Adrenal gland (tissue), 12 donors: ENCODE results near the gene ALDH8A1. TPM values are rescaled to one million over a fixed set of nuclear protein-coding genes. Genes with fewer than 3 reads are reported as not detected.

Experiments used
- DNase-seq, 7 donors: peaks; one replicate each; pipeline ENCODE4 v3.0.0-alpha.2; 2019 to 2020
- H3K27ac ChIP-seq, 5 donors: fragments of 200-600 bp; sonication (generic) in 4 of 5; 1 replicate in 3 of 5; 2 replicates in 2 of 5; pipeline versions ENCODE4 v1.5.1 to v1.8.0; 2016 to 2020; ENCODE audit warnings: mild to moderate bottlenecking in 1 of 5
- H3K27me3 ChIP-seq: fragments of 200-600 bp; 2 replicates; pipeline ENCODE4 v1.8.0; 2021
- H3K36me3 ChIP-seq, 2 donors: fragments of 200-600 bp; replicated peaks in 1 of 2; 1 replicate in 1 of 2; 2 replicates in 1 of 2; pipeline versions ENCODE4 v1.5.1 to v1.8.0; 2018 to 2022
- H3K4me1 ChIP-seq, 2 donors: fragments of 200-600 bp; replicated peaks in 1 of 2; 1 replicate in 1 of 2; 2 replicates in 1 of 2; pipeline versions ENCODE4 v1.5.1 to v1.8.0; 2018 to 2021
- H3K4me3 ChIP-seq, 4 donors: fragments of 200-600 bp; sonication (generic) in 3 of 4; one replicate each; pipeline ENCODE4 v1.5.1; 2016 to 2018
- H3K9me3 ChIP-seq, 3 donors: fragments of 200-600 bp; sonication (generic) in 1 of 3; replicated peaks in 1 of 3; 1 replicate in 2 of 3; 2 replicates in 1 of 3; pipeline versions ENCODE4 v1.5.1 to v1.8.0; 2016 to 2021
- POLR2A ChIP-seq, 2 donors: fragments of 450-650 bp; IDR thresholded peaks; one replicate each; pipeline ENCODE4 v1.6.1; 2017; ENCODE audit warnings: antibody characterized with exemption in 2 of 2, mild to moderate bottlenecking in 2 of 2, moderate library complexity in 1 of 2
- WGBS, 4 donors: extraction: QIAGEN DNeasy Blood & Tissue Kit in 2 of 4; methylation state at CpG; one replicate each; pipeline versions ENCODE4 v1.1.5 to v1.1.7; 2013 to 2017; 5-methylcytosine and 5-hydroxymethylcytosine counted together
- intact Hi-C, 2 donors: fragments of 100-400 bp; cut with DNase I; formaldehyde crosslinking; loops; one replicate each; pipeline versions ENCODE4 v1.14.1 to v1.15.0; 2022 to 2023
- polyA plus RNA-seq, 3 donors: library from polyadenylated mRNA; stranded (reverse); fragments of 200-250 nt in 2 of 3; fragments of 350-450 nt in 1 of 3; fragmentation: Illumina TruSeq in 1 of 3; extraction: RNeasy Lipid Tissue Mini Kit (QIAGEN cat#74804) in 1 of 3; gene quantifications; one replicate each; pipeline ENCODE4 v1.2.3, GENCODE V29; 2013 to 2014
- total RNA-seq, 9 donors: library from RNA; depleted of rRNA in 4 of 9; stranded (reverse); fragments of >200 nt in 4 of 9; fragments of 120-200 nt in 1 of 9; fragmentation: NEBNext Ultra II Directional in 1 of 9; extraction: Animal tissue kit (Norgen Biotek cat#: 25700) in 1 of 9; gene quantifications; one replicate each; pipeline versions ENCODE4 v1.1.0 to v1.2.4, GENCODE V29; 2013 to 2023
- TF ChIP-seq, protein P1 (sequence below), 6 experiments: fragments of 450-650 bp in 4 of 6; fragments of 200-600 bp in 2 of 6; sonication (generic) in 1 of 6; IDR thresholded peaks; 1 replicate in 5 of 6; 2 replicates in 1 of 6; pipeline versions ENCODE4 v1.5.1 to v1.8.0; 2016 to 2021; ENCODE audit warnings: antibody characterized with exemption in 6 of 6, mild to moderate bottlenecking in 2 of 6, moderate library complexity in 1 of 6
- donor health status: healthy with polysubstance abuse.
- donor health status: Bipolar disorder and iron deficiency.
- donor health status: DM: yes; HTN: yes; CAD: no.
- donor health status: DM: no; HTN: no; CAD: no.
- donor health status: DM: no; HTN: no; CAD: no.
- donor health status: DM: yes; HTN: yes; CAD: no.

Gene ALDH8A1
- total and polyA plus RNA-seq, 12 donors: 0.24 to 4.5 (median 0.94) TPM

DNA sequence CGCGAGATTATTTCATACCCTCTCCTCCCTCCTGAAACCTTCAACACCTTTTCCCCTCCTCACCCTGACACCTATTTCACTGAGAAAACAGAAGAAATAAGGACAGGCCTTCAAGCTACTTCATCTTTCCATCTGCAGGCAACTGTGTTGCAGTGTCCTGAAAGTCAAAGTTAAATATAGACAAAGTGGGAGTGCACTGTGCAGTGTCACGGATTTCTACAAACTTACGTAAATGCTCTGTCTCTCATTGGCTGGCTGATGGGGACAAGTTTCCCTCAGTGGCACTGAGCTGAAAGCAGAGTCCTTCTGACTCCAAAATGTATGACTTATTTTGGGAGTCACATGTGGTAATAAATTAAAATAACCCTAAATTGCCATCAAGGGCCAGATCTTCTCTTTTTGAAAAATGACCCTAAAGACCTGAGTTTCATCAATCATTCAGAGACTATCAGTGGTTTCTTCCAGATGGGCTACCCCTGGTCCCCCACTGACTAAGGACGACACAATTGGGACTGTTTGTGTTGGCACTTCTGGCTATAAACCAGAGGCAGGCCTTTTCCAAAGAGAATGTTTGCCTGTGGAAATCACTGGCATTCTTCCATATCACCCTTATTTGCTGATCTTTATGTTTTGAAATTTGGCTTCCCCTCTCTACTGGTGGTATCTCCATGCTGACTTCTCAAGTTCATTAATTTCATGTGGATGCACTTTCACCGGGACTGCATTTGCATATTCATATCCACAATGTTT is 21.6 kb downstream of the ALDH8A1 start:
- no peaks in the 10 kb centered on the region for H3K4me1 ChIP-seq
- no peak overlapping the region for H3K27ac ChIP-seq
- intact Hi-C loops: no loop called here
- no peaks in the 10 kb centered on the region for H3K9me3 ChIP-seq
- no peaks in the 10 kb centered on the region for H3K36me3 ChIP-seq
- H3K27me3 ChIP-seq: no peaks in the 10 kb centered on the region
- H3K4me3 ChIP-seq: no peak overlapping the region
- no peak for TF ChIP-seq POLR2A (IDR thresholded peaks at IDR 0.05)
- TF ChIP-seq, protein P1, sequence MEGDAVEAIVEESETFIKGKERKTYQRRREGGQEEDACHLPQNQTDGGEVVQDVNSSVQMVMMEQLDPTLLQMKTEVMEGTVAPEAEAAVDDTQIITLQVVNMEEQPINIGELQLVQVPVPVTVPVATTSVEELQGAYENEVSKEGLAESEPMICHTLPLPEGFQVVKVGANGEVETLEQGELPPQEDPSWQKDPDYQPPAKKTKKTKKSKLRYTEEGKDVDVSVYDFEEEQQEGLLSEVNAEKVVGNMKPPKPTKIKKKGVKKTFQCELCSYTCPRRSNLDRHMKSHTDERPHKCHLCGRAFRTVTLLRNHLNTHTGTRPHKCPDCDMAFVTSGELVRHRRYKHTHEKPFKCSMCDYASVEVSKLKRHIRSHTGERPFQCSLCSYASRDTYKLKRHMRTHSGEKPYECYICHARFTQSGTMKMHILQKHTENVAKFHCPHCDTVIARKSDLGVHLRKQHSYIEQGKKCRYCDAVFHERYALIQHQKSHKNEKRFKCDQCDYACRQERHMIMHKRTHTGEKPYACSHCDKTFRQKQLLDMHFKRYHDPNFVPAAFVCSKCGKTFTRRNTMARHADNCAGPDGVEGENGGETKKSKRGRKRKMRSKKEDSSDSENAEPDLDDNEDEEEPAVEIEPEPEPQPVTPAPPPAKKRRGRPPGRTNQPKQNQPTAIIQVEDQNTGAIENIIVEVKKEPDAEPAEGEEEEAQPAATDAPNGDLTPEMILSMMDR (IDR thresholded peaks at IDR 0.05): no peak
- DNase-seq: no peak
- 85 to 91% (median 85%) methylated on average over 6 of the region's 6 CpGs for WGBS, 4 donors

GRCh38 chr6:134925800-134926199 is 24.1 kb downstream of the ALDH8A1 start:
- TF ChIP-seq POLR2A (IDR thresholded peaks at IDR 0.05): no peak
- TF ChIP-seq, protein P1 (IDR thresholded peaks at IDR 0.05): no peak
- Histone ChIP-seq H3K36me3 (no peaks in the 10 kb centered on the region), H3K4me1 (no peaks in the 10 kb centered on the region), H3K27ac (no peak overlapping the region), H3K9me3 (no peaks in the 10 kb centered on the region), H3K4me3 (no peak overlapping the region), H3K27me3 (no peaks in the 10 kb centered on the region)
- 74 to 86% (median 80%) methylated on average over 3 of the region's 3 CpGs for WGBS, 4 donors
- intact Hi-C loops: no loop called here
- DNase-seq: no peak

GRCh38 chr6:134921721-134922261 is 28.1 kb downstream of the ALDH8A1 start:
- TF ChIP-seq, protein P1 (IDR thresholded peaks at IDR 0.05): no peak
- no peak for TF ChIP-seq POLR2A (IDR thresholded peaks at IDR 0.05)
- Histone ChIP-seq H3K4me1 (no peaks in the 10 kb centered on the region), H3K27ac (no peak overlapping the region), H3K9me3 (no peaks in the 10 kb centered on the region), H3K36me3 (no peaks in the 10 kb centered on the region), H3K27me3 (no peaks in the 10 kb centered on the region), H3K4me3 (no peak overlapping the region)
- intact Hi-C loops: no loop called here
- WGBS, 4 donors: 87 to 93% (median 92%) methylated on average over 4 to 6 of the region's 6 CpGs
- DNase-seq: no peak

- intact Hi-C loops: no loop called here
- H3K36me3 ChIP-seq: no peaks in the 10 kb centered on the region
- H3K27ac ChIP-seq: no peak overlapping the region
- H3K9me3 ChIP-seq: no peaks in the 10 kb centered on the region
- no peaks in the 10 kb centered on the region for H3K27me3 ChIP-seq
- H3K4me1 ChIP-seq: no peaks in the 10 kb centered on the region
- no peak for TF ChIP-seq POLR2A (IDR thresholded peaks at IDR 0.05)
- TF ChIP-seq, protein P1 (IDR thresholded peaks at IDR 0.05): no peak
- H3K4me3 ChIP-seq: no peak overlapping the region
- WGBS, 4 donors: 91 to 95% (median 94%) methylated on average over 5 of the region's 5 CpGs
- no peak for DNase-seq
Observed at GRCh38 chr6:134921276-134921675, 28.6 kb downstream of the ALDH8A1 start.
